ENCODE results near the gene HARS2.

DNA sequence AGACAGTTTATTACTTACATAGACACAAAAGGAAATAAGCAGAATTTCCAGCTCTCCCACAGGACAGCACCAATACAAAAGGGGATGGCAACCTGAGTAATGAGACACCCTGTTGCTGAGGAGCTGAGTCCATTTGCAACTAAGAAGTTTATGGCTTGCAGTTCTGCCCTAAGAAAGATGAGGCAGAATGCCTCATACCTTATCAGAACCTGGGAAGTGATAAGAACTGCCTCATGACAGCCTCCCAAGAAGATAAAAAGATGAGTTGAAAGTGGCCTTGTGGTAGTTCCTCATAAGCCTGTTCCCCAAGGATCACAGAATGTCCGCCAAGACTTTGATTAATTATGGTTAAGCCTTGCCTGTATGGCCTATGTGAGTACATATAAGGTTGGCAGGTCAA is 50.7 kb downstream of the HARS2 start:
- TF ChIP-seq, protein P1, sequence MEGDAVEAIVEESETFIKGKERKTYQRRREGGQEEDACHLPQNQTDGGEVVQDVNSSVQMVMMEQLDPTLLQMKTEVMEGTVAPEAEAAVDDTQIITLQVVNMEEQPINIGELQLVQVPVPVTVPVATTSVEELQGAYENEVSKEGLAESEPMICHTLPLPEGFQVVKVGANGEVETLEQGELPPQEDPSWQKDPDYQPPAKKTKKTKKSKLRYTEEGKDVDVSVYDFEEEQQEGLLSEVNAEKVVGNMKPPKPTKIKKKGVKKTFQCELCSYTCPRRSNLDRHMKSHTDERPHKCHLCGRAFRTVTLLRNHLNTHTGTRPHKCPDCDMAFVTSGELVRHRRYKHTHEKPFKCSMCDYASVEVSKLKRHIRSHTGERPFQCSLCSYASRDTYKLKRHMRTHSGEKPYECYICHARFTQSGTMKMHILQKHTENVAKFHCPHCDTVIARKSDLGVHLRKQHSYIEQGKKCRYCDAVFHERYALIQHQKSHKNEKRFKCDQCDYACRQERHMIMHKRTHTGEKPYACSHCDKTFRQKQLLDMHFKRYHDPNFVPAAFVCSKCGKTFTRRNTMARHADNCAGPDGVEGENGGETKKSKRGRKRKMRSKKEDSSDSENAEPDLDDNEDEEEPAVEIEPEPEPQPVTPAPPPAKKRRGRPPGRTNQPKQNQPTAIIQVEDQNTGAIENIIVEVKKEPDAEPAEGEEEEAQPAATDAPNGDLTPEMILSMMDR (IDR thresholded peaks at IDR 0.05): no peak
- TF ChIP-seq POLR2A (IDR thresholded peaks at IDR 0.05): no peak

Measured in body of pancreas (tissue), 4 donors.